HEK293 (cell line): ENCODE measurements around the gene PRLR.
"Not testable (repeated sequence)": the region's sequence is repeated elsewhere in the genome, so short reads cannot be mapped to it uniquely, and the experiment has no call there.

Source experiments
- CTCF ChIA-PET: fragments of 350-600 bp; formaldehyde crosslinking; extraction: SDS; loops from one replicate; lab custom pipeline; 2021; ENCODE audit warnings: antibody characterized with exemption; lab: Yijun Ruan, JAX
- POLR2A ChIA-PET: fragments of 300-600 bp; formaldehyde crosslinking; extraction: SDS; loops from one replicate; lab custom pipeline; 2020; ENCODE audit warnings: antibody characterized with exemption, inconsistent platforms; lab: Yijun Ruan, JAX
- H3K27ac ChIP-seq: fragments of 200-500 bp; sonication (Bioruptor generic); 2 replicates; pipeline ENCODE4 v1.5.1; 2014; ENCODE audit warnings: low read depth, low read length, control low read depth, inconsistent platforms; ENCODE audit errors: extremely low read depth
- H3K36me3 ChIP-seq, 2 experiments: fragments of 200-500 bp in 1 of 2; sonication (Bioruptor generic) in 1 of 2; 1 replicate in 1 of 2; 2 replicates in 1 of 2; pipeline ENCODE4 v1.5.1; 2014 to 2017; ENCODE audit warnings: inconsistent platforms in 2 of 2, low read length in 2 of 2; ENCODE audit not compliant: control insufficient read depth in 2 of 2, insufficient read depth in 1 of 2
- H3K4me1 ChIP-seq: fragments of 200-500 bp; sonication (Bioruptor generic); 2 replicates; pipeline ENCODE4 v1.5.1; 2014; ENCODE audit warnings: mild to moderate bottlenecking, low read length, inconsistent platforms; ENCODE audit not compliant: control insufficient read depth, insufficient read depth
- H3K4me3 ChIP-seq: 2 replicates; pipeline ENCODE4 v1.5.1; 2011; ENCODE audit warnings: low read depth, mild to moderate bottlenecking, control low read depth, low read length, moderate library complexity
- H3K9me3 ChIP-seq: fragments of 200-500 bp; sonication (Bioruptor generic); 2 replicates; pipeline ENCODE4 v1.5.1; 2014; ENCODE audit warnings: low read depth, low read length, inconsistent platforms; ENCODE audit not compliant: control insufficient read depth, insufficient read depth
- BCL11A ChIP-seq: fragments of 450-650 bp; formaldehyde crosslinking; IDR thresholded peaks from 2 replicates; pipeline ENCODE4 v1.5.1; 2016; ENCODE audit warnings: low read depth, missing biosample characterization, missing genetic modification characterization
- GFI1B ChIP-seq: fragments of 450-650 bp; formaldehyde crosslinking; IDR thresholded peaks from 2 replicates; pipeline ENCODE4 v1.5.1; 2016; ENCODE audit warnings: missing biosample characterization, missing genetic modification characterization
- GLIS1 ChIP-seq: fragments of 450-650 bp; formaldehyde crosslinking; IDR thresholded peaks from 2 replicates; pipeline ENCODE4 v1.5.1; 2016; ENCODE audit warnings: missing biosample characterization, missing genetic modification characterization
- IKZF3 ChIP-seq: fragments of 450-650 bp; IDR thresholded peaks from 2 replicates; pipeline ENCODE4 v1.5.0; 2018; ENCODE audit warnings: missing biosample characterization, mild to moderate bottlenecking, missing genetic modification characterization, moderate library complexity
- KLF1 ChIP-seq: fragments of 450-650 bp; formaldehyde crosslinking; IDR thresholded peaks from 2 replicates; pipeline ENCODE4 v1.5.1; 2016; ENCODE audit warnings: missing biosample characterization, missing genetic modification characterization
- KLF8 ChIP-seq: fragments of 450-650 bp; formaldehyde crosslinking; IDR thresholded peaks from 2 replicates; pipeline ENCODE4 v1.5.1; 2016; ENCODE audit warnings: missing biosample characterization, missing genetic modification characterization
- ZBTB48 ChIP-seq: fragments of 450-650 bp; formaldehyde crosslinking; IDR thresholded peaks from 2 replicates; pipeline ENCODE4 v1.5.1; 2016; ENCODE audit warnings: missing biosample characterization, missing genetic modification characterization
- ZEB2 ChIP-seq: fragments of 450-650 bp; formaldehyde crosslinking; IDR thresholded peaks from 2 replicates; pipeline ENCODE4 v1.5.1; 2016; ENCODE audit warnings: missing biosample characterization, missing genetic modification characterization
- ZNF2 ChIP-seq: fragments of 450-650 bp; formaldehyde crosslinking; IDR thresholded peaks from 2 replicates; pipeline ENCODE4 v1.5.1; 2016; ENCODE audit warnings: missing biosample characterization, missing genetic modification characterization
- ZNF248 ChIP-seq: fragments of 450-650 bp; formaldehyde crosslinking; IDR thresholded peaks from 2 replicates; pipeline ENCODE4 v1.5.1; 2017; ENCODE audit warnings: missing biosample characterization, missing genetic modification characterization
- ZNF274 ChIP-seq, 2 experiments: fragments of 200-500 bp in 1 of 2; fragments of 450-650 bp in 1 of 2; sonication (Bioruptor generic) in 1 of 2; formaldehyde crosslinking in 1 of 2; IDR thresholded peaks; 2 replicates each; pipeline versions ENCODE4 v1.5.1 to v1.6.1; 2014 to 2016; ENCODE audit warnings: borderline replicate concordance in 1 of 2, inconsistent platforms in 1 of 2, low read length in 1 of 2, missing biosample characterization in 1 of 2, missing genetic modification characterization in 1 of 2
- ZNF341 ChIP-seq: fragments of 450-650 bp; formaldehyde crosslinking; IDR thresholded peaks from 2 replicates; pipeline ENCODE4; 2016; ENCODE audit warnings: low read depth, missing biosample characterization, missing genetic modification characterization
- ZNF394 ChIP-seq: fragments of 450-650 bp; formaldehyde crosslinking; IDR thresholded peaks from 2 replicates; pipeline ENCODE4 v1.5.1; 2016; ENCODE audit warnings: missing biosample characterization, missing genetic modification characterization, mild to moderate bottlenecking, moderate library complexity, borderline replicate concordance
- ZNF558 ChIP-seq: fragments of 450-650 bp; formaldehyde crosslinking; IDR thresholded peaks from 2 replicates; pipeline ENCODE4 v1.5.1; 2016; ENCODE audit warnings: missing biosample characterization, missing genetic modification characterization
- ZXDB ChIP-seq: fragments of 450-650 bp; formaldehyde crosslinking; IDR thresholded peaks from 2 replicates; pipeline ENCODE4 v1.5.1; 2016; ENCODE audit warnings: missing biosample characterization, missing genetic modification characterization
- TF ChIP-seq, protein P1 (sequence below): fragments of 450-650 bp; formaldehyde crosslinking; IDR thresholded peaks from 2 replicates; pipeline ENCODE4 v1.5.1; 2016; ENCODE audit warnings: missing biosample characterization, missing genetic modification characterization

The PRLR gene

DNA sequence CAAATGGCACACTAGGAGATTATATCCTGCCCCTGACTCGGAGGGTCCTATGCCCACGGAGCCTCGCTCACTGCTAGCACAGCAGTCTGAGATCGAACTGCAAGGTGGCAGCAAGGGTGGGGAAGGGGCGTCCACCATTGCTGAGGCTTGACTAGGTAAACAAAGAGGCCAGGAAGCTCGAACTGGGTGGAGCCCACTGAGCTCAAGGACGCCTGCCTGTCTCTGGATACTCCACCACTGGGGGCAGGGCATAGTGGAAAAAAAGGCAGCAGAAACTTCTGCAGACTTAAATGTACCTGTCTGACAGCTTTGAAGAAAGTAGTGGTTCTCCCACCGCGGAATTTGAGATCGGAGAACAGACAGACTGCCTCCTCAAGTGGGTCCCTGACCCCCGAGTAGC lies 125.7 kb downstream of the PRLR start:
- H3K4me3 ChIP-seq, POLR2A ChIA-PET, H3K4me1 ChIP-seq, H3K36me3 ChIP-seq, H3K27ac ChIP-seq, H3K9me3 ChIP-seq: not testable (repeated sequence)
- TF ChIP-seq KLF1 (tag by site-specific recombination) = 0 out of 2 replicates have a peak, but pooled peaks have one; percentile 29
- CTCF ChIA-PET = interaction anchor here (0.8 kb wide), 1 partner anchor 10 kb away, joined by 3 read pairs; no protein-coding TSS in a partner anchor

DNA sequence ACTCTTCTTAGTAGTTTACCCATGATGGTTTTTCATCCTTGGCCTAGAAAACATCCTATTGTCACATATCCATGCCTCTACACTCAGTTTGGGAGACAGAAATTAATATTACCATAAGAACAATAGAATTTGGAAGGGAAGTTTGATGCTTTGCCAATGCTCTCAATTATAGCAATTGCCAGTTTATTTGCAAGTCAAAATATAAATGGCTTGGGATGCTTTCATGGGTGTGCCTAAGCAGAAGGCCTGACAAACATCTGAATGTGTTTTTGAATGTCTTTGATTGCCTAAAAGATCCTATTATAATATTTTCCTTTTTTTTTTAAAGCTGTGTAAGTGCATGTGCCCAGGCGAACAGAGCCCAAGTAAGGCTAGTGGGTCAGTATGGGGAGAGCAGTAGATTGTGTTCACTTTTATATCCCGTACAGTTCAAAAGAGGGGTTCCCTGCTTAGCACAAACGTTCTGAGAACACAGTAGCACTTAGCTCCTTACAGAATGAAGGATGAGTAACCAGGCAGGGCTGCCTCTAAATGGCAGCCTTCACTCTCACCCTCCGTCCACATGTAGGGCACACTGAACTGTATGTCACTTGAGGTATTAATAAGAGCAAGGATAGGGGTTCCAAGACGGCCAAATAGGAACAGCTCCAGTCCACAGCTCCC lies 126.5 kb downstream of the PRLR start:
- Histone ChIP-seq H3K4me1 (no peaks in the 10 kb centered on the region), H3K4me3 (no peak overlapping the region), H3K36me3 (no peaks in the 10 kb centered on the region), H3K27ac (no peak overlapping the region), H3K9me3 (no peaks in the 10 kb centered on the region)
- TF ChIP-seq ZNF341 (no peak), ZNF274 (IDR thresholded peaks at IDR 0.05; ENCODE audit: low read length) (no peak), ZNF274 (tag by site-specific recombination; IDR thresholded peaks at IDR 0.05; ENCODE audit: borderline replicate concordance) (no peak), GFI1B (tag by site-specific recombination) (no peak), ZBTB48 (tag by site-specific recombination) (no peak), GLIS1 (tag by site-specific recombination) (no peak), BCL11A (no peak), ZXDB (tag by site-specific recombination) (no peak), IKZF3 (tag by site-specific recombination) (no peak), ZNF558 (no peak), ZEB2 (tag by site-specific recombination) (no peak), ZNF248 (tag by site-specific recombination) (no peak), ZNF394 (tag by site-specific recombination) (no peak), KLF8 (tag by site-specific recombination) (no peak), ZNF2 (tag by site-specific recombination) (no peak)
- TF ChIP-seq, protein P1, sequence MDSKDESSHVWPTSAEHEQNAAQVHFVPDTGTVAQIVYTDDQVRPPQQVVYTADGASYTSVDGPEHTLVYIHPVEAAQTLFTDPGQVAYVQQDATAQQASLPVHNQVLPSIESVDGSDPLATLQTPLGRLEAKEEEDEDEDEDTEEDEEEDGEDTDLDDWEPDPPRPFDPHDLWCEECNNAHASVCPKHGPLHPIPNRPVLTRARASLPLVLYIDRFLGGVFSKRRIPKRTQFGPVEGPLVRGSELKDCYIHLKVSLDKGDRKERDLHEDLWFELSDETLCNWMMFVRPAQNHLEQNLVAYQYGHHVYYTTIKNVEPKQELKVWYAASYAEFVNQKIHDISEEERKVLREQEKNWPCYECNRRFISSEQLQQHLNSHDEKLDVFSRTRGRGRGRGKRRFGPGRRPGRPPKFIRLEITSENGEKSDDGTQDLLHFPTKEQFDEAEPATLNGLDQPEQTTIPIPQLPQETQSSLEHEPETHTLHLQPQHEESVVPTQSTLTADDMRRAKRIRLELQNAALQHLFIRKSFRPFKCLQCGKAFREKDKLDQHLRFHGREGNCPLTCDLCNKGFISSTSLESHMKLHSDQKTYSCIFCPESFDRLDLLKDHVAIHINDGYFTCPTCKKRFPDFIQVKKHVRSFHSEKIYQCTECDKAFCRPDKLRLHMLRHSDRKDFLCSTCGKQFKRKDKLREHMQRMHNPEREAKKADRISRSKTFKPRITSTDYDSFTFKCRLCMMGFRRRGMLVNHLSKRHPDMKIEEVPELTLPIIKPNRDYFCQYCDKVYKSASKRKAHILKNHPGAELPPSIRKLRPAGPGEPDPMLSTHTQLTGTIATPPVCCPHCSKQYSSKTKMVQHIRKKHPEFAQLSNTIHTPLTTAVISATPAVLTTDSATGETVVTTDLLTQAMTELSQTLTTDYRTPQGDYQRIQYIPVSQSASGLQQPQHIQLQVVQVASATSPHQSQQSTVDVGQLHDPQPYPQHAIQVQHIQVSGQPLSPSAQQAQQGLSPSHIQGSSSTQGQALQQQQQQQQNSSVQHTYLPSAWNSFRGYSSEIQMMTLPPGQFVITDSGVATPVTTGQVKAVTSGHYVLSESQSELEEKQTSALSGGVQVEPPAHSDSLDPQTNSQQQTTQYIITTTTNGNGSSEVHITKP (tag by site-specific recombination) = no peak
- CTCF ChIA-PET = interaction anchor here (0.8 kb wide), 1 partner anchor 9 kb away, joined by 3 read pairs; no protein-coding TSS in a partner anchor
- POLR2A ChIA-PET = no interaction called here

DNA sequence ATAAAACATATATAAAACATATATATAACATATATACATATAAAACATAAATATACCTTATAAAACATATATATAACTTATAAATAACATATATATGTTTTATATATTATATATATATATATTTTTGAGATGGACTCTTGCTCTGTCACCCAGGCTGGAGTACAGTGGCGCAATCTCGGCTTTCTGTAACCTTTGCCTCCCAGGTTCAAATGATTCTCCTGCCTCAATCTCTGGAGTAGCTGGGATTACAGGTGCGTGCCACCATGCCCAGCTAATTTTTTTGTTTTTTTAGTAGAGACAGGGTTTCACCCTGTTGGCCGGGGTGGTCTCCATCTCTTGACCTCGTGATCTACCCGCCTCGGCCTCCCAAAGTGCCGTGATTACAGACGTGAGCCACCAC lies 128.6 kb downstream of the PRLR start:
- H3K4me3 ChIP-seq, H3K9me3 ChIP-seq, H3K27ac ChIP-seq, POLR2A ChIA-PET, H3K4me1 ChIP-seq, H3K36me3 ChIP-seq, CTCF ChIA-PET: not testable (repeated sequence)
